ENCODE data around the gene LIX1L.
"Not testable (repeated sequence)": the region's sequence is repeated elsewhere in the genome, so short reads cannot be mapped to it uniquely, and the experiment has no call there.

Gene LIX1L

DNA sequence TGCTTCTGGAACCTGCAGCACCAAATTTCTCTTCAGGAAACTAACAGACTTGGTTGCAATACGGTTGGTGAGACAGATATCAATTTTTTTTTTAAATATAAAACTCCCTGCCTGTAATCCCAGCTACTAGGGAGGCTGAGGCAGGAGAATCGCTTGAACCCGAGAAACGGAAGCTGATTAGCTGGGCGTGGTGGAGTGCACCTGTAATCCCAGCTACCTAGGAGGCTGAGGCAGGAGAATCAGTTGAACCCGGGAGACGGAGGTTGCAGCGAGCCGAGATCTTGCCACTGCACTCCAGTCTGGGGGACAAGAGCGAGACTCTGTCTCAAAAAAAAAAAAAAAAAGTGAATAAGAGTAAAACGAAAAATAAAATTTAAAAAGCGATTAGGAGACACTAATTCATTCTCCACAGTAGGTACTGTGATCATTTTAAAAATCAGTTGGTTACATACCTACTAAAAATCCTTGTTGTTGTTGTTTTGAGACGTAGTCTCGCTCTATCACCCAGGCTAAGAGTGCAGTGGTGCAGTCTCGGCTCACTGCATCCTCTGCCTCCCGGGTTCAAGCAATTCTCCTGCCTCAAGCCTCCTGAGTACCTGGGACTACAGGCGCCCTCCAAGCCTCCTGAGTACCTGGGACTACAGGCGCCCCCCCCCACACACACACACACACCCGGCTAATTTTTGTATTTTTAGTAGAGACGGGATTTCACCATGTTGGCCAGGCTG, 29.7 kb downstream of the LIX1L start:
- no peak for DNase-seq

GRCh38 chr1:145927063-145927886, 30.5 kb downstream of the LIX1L start, which contains the start of gene RBM8A:
Gene RBM8A, minus strand, starts transcription at chr1:145927484. Its CDS starts 58 bp downstream, at chr1:145927426.
- DNase-seq: peak; percentile 91

- no peak for DNase-seq
These were observed 31.1 kb downstream of the LIX1L start for GRCh38 chr1:145926686-145927062.

- no peak for DNase-seq
These were observed 35.6 kb downstream of the LIX1L start for GRCh38 chr1:145922266-145922665.

GRCh38 chr1:145920297-145920696, 37.5 kb downstream of the LIX1L start:
- not testable (repeated sequence) for DNase-seq

- no peak for DNase-seq
These were observed 38.6 kb downstream of the LIX1L start for GRCh38 chr1:145918992-145919939.

- peak; percentile 88 for DNase-seq
These were observed 39.4 kb downstream of the LIX1L start, which contains the start of gene PEX11B for GRCh38 chr1:145918144-145918991. Gene PEX11B, minus strand, starts transcription at chr1:145918717. Its CDS starts 29 bp downstream, at chr1:145918688.

DNA sequence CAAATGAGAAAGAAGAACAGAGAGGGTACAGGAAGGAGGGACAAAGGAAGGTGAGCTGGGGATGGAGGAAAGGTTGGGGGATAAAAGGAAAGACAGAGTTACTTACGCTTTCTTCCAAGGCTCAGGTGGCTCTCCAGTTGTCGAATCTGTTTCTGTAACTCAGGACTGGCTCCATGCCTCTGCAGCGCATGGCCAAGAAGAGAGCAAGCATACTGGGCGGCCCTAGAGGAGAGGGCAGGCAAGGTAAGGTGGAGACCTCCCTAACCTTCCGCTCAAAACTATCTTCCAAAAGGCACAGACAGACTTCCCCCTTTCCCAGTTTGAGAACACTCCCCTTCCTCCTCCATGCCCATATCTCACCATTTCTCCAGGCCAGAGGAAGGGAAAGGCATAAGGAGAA, 40.2 kb downstream of the LIX1L start:
- no peak for DNase-seq

DNA sequence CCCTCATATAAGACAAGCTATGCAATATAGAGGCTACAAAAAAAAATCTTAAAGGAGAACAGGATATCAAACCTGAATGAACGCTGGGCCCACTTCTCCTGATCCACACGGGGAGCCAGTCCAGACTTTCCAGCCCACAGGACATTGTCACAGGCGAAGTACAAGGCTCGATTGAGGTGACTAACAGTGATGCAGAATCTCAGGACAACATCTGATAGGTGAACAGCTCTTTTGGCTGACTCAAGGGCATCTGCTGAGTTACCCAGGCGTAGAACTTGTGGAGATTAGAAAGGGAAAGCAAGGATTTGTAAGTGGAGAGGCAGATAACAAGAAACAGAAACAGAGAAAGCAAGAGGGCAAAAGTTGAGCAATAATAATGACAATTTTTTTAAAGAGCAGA, 41.1 kb downstream of the LIX1L start:
- no peak for DNase-seq

DNA sequence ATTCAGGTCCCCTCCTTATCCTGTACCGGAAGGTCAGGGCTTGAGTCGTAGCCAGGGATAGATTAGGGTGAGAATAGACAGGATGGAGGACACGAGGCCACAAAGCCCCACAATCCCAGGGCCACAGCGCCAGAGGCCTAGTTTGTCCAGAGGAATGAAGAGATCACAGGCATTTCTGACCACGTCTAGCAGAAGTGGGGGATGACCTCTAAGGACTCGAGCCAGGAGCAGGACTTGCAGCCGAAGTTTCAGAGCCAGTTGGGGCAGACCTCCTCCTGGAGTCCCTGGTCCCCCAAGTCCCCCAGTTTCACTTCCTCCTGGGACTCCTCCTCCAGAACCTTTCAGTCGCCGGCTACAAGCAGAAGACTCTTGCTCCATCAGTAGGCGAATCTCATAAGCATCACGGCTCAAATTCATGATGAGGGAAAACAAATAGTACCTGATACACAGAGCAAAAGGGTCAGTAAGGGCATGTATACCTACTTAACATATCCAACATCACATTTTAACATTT, 45.6 kb downstream of the LIX1L start:
- no peak for DNase-seq

GRCh38 chr1:145908653-145909052, 49.2 kb downstream of the LIX1L start:
- DNase-seq: no peak

DNA sequence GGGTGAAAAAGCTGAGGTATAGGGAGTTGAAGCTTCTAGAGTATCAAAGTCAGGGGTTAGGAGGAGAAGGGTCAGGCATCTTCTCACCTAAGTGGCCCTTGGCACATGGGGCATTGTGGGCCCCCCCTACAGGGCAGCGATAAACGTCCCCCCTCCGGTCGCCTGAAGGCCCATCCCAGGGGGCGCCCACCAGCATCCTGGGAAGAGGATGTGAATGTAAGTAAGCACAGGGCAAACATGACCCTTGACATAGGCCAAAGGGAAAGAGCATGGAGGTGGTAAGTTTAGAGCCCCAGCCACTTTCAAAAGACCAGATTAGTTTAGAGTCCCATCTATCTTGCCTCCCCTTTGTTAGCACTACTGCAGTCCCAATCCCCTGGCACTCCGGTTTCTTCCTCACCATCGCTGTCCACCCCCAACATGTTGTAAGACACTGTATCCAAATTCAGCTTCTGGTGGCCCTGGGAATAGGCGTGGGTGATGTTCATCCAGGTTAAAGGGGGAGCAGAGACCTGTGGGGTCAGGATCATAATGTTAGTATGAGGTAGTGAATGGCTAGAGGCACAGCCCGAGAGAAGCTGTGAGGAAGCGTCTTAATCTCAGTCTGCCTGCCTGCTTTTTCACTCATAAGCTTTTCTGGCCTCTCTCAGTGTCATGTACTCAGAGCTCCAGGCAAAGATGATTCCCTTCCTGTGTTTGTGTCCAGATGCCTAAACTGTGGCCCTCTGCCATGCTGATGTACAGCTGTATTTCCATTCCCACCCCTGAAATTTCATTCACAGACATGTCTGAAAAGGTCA, 50.7 kb downstream of the LIX1L start:
- DNase-seq: no peak

DNA sequence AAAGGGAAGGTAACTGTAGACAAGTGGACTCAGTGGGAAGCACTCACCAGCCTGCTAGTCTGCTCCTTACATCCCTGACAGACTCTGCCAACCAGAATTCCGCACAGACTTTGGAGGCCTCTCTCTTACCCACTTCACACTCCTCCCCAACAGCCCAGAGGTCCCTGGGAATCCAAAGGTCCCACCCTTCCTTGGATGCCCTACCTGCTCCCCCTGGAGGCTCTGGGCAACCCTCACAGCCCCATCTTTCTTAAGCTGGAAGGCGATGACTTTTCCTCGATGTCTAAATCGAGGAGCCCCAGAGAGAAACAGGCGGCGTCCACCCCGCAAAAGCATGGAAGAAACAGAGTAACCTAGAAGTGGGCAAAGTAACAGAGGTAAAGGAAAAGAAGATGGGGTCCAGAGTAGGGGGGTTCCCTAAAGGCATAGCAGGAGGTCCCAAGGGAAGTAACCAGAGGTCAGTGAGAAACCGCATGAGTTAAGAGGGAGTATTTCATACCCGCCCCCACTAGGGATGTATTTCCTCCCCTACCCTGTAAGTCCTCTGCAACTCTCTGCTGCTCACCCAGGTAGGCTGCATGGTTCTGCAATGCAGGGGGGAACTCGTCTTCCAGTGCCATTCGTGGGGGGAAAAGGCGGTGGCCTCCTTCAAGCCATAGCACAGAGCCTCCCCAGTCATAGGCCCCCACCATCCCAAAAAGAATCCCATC, 56.4 kb downstream of the LIX1L start:
- no peak for DNase-seq

- no peak for DNase-seq
These were observed 59.1 kb downstream of the LIX1L start for GRCh38 chr1:145898756-145899155.

DNA sequence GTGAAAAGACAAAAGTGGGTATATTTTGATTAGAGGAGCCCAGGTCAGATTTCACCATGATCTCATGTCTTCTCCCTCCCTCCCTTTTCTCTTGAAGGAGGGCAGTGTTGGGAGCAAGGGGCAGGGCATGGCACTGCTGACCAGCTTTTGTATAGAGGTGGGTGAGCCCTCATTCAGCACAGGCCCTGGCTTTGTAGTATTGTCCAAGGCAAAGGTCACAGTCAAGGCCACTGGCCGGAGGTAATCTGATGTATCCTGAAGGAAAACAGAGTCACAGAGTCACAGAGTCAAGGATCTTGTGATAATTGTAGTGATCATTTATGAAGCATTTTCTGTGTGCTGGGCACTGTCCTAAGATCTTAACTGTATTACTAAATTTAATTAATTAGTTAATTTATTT, 59.8 kb downstream of the LIX1L start:
- DNase-seq: no peak

DNA sequence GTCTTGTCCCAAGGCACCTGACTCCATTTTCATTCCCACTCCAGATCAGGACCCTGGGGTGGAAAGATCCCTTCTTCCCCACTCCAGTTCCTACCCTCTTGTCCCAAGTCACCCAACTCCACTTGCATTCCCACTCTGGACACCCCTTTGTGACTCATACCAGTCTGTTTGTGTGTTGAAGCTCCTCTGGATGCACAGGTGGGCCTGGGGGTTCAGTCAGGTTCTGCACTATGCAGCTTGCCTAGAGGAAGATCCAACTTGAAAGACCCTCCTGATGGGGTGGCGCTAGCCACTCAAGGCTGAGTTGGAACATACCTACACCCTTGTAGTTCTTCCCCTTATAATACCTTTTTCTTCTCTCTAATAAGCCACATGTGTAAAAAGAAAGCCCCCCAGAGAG, 62.3 kb downstream of the LIX1L start:
- DNase-seq: no peak

- no peak for DNase-seq
These were observed 64.3 kb downstream of the LIX1L start for GRCh38 chr1:145893306-145894055.

DNA sequence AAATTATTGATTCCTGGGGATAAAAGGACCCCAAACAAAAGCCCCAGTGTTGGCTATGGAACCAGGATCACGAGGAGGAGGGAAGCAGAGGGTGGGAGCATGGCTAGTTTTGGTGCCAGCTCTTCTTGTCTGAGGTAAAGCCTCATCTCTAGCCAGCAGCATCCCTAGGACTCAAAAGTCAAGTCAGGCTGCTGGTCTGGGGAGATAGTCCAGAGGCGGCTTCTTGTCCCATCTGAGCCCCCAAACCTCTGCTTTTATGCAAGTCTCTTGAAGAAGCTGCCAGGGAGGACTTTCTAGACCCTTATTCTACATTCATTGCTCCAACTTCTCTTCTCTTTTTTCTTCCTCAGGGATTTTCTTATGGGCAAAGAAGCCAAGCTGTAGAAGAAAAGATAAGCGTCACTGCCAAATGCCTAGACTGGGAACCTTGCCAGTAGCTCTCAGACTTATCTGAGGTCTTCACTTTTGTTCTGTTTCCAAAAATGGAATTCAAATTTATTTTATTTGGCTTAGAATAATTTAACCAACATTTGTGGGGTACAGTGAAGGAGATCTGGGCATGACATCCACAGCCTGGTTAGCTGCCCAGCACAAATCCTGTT, 65.2 kb downstream of the LIX1L start:
- DNase-seq: no peak
